ENCODE data around the gene EFHD2.

DNA sequence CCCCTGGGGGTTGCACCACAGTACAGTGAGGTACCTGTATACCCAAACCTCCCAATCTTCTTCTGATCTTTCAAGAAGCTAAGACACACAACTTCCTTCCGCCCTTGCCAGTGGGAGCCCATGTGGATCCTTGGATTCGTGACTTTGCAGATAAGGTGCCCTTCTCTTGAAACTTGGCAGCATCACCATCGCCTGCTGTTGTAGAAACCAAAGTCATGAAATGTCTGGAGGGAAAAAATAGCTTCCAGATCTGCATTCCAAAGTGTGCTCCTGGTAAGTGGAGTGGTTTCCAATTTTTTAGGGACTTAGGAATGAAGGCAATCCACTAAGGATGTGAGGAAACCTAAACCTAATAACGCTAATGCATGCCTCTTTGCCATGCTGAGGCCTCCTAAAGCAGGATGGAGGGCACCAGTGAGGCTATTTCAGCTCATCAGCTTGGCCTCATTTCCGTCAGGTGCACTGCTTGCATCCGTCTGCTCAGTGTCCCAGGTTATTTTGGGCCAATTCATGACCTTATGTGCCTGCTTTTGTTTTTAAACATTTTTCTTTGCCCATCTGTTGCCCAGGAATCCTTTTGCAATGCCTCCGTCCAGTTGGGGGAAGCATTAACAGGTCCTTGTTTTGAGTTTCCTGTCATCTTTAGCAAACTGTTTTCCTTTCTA is 8.2 kb upstream of the EFHD2 start:
- TF ChIP-seq, protein P1, sequence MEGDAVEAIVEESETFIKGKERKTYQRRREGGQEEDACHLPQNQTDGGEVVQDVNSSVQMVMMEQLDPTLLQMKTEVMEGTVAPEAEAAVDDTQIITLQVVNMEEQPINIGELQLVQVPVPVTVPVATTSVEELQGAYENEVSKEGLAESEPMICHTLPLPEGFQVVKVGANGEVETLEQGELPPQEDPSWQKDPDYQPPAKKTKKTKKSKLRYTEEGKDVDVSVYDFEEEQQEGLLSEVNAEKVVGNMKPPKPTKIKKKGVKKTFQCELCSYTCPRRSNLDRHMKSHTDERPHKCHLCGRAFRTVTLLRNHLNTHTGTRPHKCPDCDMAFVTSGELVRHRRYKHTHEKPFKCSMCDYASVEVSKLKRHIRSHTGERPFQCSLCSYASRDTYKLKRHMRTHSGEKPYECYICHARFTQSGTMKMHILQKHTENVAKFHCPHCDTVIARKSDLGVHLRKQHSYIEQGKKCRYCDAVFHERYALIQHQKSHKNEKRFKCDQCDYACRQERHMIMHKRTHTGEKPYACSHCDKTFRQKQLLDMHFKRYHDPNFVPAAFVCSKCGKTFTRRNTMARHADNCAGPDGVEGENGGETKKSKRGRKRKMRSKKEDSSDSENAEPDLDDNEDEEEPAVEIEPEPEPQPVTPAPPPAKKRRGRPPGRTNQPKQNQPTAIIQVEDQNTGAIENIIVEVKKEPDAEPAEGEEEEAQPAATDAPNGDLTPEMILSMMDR (IDR thresholded peaks at IDR 0.05), result no peak
- TF ChIP-seq POLR2A (IDR thresholded peaks at IDR 0.05), result no peak
